IMR-90 (cell line): ENCODE results near the gene FBXW10B. TPM values are rescaled to one million over a fixed set of nuclear protein-coding genes. Genes with fewer than 3 reads are reported as not detected.

Experiments used
- microRNA-seq, 2 experiments: library from miRNA; stranded (forward) in 1 of 2; unstranded in 1 of 2; fragments of 10-50 nt in 1 of 2; fragments of <30 nt in 1 of 2; gene quantifications in 1 of 2; microRNA quantifications in 1 of 2; one replicate each; pipeline versions ENCODE3 to v1.1.0; 2013 to 2020; ENCODE audit not compliant: insufficient read depth in 1 of 2, insufficient read length in 1 of 2, unreplicated experiment in 1 of 2
- polyA plus RNA-seq, 3 experiments: library from polyadenylated mRNA; depleted of rRNA; stranded (reverse); fragments of >200 nt; gene quantifications; 2 replicates each; pipeline ENCODE4 v1.2.3, GENCODE V29; 2012; ENCODE audit warnings: low replicate concordance in 1 of 3
- small RNA-seq, 5 experiments: library from RNA; depleted of rRNA; stranded (forward); fragments of <200 nt; gene quantifications; one replicate each; pipeline ENCODE3, GENCODE V24; 2012
- total RNA-seq: library from RNA; depleted of rRNA; stranded (reverse); fragments of >200 nt; gene quantifications from 2 replicates; pipeline ENCODE4 v1.2.3, GENCODE V29; 2012; rRNA removed

FBXW10B gene
- total and polyA plus RNA-seq, 2 of the 4 experiments (the other 2 are of a cell fraction) = under 0.01 to 0.43 TPM

Small RNA genes within 50 kb of the gene (microRNA-seq; reads per million reads assigned to microRNA genes)
- not detected for gene AC005838.1 (ENCODE audit: insufficient read depth, insufficient read length)
- gene RF00090 (ENCODE audit: insufficient read depth, insufficient read length) = not detected

Small RNA genes within 50 kb of the gene (small RNA-seq; reads per million reads assigned to genes)
- gene AC005838.1 (0 reads per million in 5 experiments), gene RF00090 (0 reads per million in 5 experiments)

Other genes with a start within 250 kb of the FBXW10B start
- gene CDRT4, start 152.1 kb downstream of the FBXW10B start, total RNA-seq = 0.56 and 0.90 TPM in 2 replicates
- 2.7 and 3.7 TPM in 2 replicates for gene CDRT4, start 152.1 kb downstream of the FBXW10B start, polyA plus RNA-seq (2012; rRNA removed)
- gene TVP23C, start 56.2 kb downstream of the FBXW10B start, total RNA-seq = 12.0 and 22.5 TPM in 2 replicates
- gene TVP23C, start 56.2 kb downstream of the FBXW10B start, polyA plus RNA-seq (2012; rRNA removed) = 3.6 and 7.5 TPM in 2 replicates
- gene TRIM16, start 64.6 kb upstream of the FBXW10B start, total RNA-seq = 50.3 and 52.5 TPM in 2 replicates
- gene TRIM16, start 64.6 kb upstream of the FBXW10B start, polyA plus RNA-seq (2012; rRNA removed) = 18.9 and 22.3 TPM in 2 replicates
- 37.6 and 37.8 TPM in 2 replicates for gene ZNF286A, start 80.0 kb upstream of the FBXW10B start, total RNA-seq
- gene ZNF286A, start 80.0 kb upstream of the FBXW10B start, polyA plus RNA-seq (2012; rRNA removed) = 15.3 and 19.8 TPM in 2 replicates
- gene TBC1D26, start 112.6 kb upstream of the FBXW10B start, total RNA-seq = not detected in 2 replicates
- 0.02 and 0.04 TPM in 2 replicates for gene TBC1D26, start 112.6 kb upstream of the FBXW10B start, polyA plus RNA-seq (2012; rRNA removed)